HG02885 (cell line): ENCODE results near the gene CLDN4.
"Not testable (repeated sequence)": the region's sequence is repeated elsewhere in the genome, so short reads cannot be mapped to it uniquely, and the experiment has no call there.

Experiments
- ATAC-seq: cut with Tn5 transposase; IDR thresholded peaks from one replicate; pipeline ENCODE4 v1.9.1; 2021; ENCODE audit warnings: mild to moderate bottlenecking; ENCODE audit not compliant: unreplicated experiment, poor library complexity

Gene CLDN4

DNA sequence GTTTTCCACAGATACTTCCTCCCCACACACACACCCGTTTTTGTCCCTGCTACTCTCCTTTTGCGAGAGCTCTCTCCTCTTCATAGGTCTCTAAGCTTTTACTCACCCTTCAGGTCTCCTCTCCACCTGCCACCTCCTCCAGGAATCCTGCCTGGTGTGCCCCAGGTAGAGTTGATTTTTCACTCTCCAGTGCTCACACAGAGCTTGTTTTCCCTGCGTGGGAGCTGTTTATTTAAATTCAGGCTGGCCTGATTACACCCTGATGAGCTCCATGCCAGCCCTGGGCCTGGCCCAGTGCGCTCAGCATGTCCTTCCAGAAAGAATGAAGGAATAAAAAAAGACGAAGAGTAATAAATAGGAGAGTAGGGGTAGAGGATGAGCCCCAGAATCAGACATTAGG, 7.5 kb upstream of the CLDN4 start:
- no peak for ATAC-seq

DNA sequence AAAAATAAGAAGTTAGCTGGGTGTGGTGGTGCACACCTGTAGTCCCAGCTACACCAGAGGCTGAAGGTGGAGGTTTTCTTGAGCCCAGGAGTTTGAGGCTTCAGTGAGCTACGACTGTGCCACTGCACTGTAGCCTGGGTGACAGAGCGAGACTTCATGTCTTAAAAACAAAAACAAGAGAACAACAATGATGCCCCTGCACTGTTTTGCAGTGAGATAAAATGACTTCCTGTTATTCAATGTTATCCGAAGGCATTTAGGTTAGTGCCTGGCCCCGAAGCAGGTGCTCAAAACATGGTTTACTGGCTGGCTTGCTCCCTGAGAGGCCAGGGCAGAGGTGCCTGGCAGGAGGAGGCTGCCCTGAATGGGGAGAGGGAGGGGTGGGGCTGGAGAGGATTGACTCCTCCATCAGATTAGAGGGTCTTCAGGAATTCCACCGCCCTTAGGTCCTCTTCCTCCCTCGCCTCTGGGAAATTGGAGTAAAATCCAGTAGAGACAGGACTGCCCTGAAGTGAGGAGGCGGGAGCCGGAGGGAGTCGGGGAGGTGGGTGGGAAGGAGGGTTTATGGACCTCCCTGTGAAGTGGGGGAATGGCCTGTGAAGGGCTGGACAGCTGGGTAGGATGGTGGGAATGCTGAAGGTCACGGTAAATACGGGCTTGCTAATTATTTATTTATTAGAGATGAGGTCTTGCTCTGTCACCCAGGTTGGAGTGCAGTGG, 6.8 kb upstream of the CLDN4 start:
- no peak for ATAC-seq

DNA sequence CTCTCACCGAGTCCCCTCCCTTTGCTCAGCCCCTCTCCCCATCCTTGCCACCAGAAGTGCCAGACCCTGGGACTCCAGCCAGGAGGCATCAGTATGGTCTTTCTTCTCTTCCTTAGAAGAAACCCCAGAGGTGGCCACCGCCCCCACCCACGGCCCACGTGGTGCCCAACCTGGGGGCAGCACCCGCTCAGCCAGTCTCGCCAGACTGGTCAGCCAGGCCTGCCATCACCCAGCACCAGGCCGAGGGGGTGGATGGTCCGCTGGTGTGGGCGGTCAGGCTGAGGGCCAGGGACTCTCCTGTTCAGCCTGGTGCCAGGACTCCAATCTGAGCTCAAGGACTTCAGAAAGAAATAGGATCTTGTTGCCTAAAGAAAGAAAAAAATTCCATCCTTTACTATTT, 5.8 kb upstream of the CLDN4 start:
- ATAC-seq, result no peak

- no peak for ATAC-seq
Measured at GRCh38 chr7:73827567-73828106, 3.2 kb upstream of the CLDN4 start.

DNA sequence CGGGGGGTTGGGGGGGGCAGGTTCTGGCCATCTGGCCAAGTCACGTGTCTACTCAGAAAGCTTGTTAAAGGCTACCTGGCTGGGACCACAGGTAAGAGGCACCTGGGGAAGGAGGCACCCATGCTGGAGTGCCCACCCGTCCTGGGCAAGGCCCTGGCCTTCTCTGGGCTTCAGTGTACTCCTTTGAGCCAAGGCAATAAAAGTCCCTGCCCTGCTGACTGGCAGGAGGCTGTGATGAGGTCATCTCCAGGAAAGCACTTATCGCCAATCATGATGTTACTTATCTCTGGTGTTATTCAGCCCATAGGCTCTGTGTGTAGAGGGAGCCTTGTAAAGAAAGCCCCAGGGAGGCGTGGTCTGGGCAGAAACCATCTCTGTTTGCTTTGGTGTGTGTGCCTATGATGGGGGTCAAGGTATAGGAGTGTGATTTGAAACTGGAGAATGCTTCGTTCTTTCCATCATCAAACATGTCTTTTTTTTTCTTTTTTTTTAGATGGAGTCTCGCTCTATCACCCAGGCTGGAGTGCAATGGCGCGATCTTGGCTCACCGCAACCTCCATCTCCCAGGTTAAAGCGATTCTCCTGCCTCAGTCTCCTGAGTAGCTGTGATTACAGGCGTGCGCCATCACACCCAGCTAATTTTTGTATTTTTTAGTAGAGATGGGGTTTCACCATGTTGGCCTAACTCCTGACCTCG, 2.5 kb upstream of the CLDN4 start:
- no peak for ATAC-seq

GRCh38 chr7:73828972-73829371, 1.8 kb upstream of the CLDN4 start:
- no peak for ATAC-seq

- ATAC-seq, result no peak
Measured at GRCh38 chr7:73829505-73829904, 1.3 kb upstream of the CLDN4 start.

DNA sequence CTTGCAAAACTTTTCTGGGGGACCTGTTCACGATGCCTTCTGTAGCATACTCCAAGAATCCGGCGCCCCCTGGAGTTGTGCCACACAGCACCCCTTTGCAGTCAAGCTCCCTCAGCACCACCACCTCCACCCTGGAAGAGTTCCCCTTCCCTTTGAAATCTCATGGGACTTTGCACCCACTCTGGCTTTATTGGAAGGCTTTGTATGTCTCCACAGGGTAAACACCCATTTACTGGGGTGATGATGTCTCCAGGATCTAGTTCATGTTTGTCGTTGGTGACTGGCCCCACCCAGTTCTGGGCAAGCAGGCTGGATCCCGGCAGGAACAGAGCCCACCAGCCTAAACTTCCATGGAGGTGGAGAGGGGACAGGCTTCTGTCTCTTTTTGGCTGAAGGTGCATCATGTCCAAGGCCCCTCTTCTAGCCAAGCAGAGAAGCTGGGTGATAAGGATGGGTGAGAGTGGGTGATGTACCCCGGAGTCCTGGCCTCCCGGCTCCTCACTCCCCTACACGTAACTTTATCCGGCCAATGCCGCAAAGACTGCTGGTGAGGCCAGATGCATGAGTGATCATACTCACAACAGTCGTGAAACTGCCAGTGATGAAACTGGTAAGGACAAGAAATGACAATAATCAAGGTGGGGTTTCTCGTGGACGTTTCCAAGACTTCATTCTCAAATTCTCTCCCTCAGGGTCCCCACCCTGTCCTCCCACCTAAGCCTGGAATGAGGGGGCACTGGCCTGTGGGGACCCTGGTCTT, 695 bp upstream of the CLDN4 start:
- no peak for ATAC-seq

DNA sequence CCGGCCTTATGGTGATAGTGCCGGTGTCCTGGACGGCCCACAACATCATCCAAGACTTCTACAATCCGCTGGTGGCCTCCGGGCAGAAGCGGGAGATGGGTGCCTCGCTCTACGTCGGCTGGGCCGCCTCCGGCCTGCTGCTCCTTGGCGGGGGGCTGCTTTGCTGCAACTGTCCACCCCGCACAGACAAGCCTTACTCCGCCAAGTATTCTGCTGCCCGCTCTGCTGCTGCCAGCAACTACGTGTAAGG, 713 bp downstream of the CLDN4 start:
- no peak for ATAC-seq

DNA sequence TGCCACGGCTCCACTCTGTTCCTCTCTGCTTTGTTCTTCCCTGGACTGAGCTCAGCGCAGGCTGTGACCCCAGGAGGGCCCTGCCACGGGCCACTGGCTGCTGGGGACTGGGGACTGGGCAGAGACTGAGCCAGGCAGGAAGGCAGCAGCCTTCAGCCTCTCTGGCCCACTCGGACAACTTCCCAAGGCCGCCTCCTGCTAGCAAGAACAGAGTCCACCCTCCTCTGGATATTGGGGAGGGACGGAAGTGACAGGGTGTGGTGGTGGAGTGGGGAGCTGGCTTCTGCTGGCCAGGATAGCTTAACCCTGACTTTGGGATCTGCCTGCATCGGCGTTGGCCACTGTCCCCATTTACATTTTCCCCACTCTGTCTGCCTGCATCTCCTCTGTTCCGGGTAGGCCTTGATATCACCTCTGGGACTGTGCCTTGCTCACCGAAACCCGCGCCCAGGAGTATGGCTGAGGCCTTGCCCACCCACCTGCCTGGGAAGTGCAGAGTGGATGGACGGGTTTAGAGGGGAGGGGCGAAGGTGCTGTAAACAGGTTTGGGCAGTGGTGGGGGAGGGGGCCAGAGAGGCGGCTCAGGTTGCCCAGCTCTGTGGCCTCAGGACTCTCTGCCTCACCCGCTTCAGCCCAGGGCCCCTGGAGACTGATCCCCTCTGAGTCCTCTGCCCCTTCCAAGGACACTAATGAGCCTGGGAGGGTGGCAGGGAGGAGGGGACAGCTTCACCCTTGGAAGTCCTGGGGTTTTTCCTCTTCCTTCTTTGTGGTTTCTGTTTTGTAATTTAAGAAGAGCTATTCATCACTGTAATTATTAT, 1.2 kb downstream of the CLDN4 start:
- no peak for ATAC-seq

DNA sequence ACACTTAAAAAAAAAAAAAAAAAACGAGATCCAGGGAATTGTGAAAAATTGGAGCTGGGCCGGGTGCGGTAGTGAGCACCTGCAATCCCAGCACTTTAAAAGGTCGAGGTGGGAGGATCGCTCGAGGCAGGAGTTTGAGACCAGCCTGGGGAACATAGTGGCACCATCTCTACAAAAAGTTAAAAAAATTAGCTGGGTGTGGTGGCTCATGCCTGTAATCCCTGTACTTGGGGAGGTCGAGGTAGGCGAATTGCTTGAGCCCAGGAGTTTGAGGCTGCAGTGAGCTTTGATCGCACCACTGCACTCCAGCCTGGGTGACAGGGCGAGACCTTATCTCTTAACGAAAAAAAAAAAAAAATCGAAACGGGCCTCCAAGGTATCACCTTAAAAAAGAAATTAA, 2.0 kb downstream of the CLDN4 start:
- no peak for ATAC-seq

DNA sequence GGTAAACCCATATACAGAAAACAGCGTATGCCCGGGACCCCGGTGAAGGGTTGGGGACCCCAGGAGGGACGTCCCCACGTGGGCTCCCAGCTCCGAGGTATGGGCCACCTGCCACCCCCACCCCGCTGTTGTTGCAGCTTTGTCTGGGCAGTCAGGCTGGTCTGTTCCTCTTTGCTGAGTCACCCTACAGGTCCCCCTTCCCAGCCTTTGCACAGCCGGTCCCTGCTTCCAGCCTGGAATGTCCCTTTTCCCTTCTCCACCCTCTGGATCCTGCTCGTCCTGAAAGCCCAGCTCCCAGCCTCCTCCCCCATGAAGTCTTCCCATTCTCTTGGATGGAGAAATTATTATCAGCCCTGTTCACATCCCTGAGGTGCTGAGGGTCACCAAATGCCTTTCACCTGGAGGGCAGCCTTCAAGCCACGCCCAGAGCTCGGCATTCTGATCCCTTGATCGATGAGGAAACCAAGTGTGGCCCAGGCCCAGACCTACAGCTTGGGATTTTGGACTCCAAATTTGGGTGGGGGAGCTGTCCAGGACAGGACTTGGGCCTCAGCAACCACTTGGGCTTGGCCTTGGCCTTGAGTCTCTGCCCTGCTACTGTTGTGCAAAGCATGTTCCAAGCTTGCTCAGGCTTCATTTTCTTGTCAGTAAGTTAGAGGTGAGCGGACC, 2.6 kb downstream of the CLDN4 start:
- no peak for ATAC-seq

GRCh38 chr7:73834626-73835191, 3.9 kb downstream of the CLDN4 start:
- no peak for ATAC-seq

DNA sequence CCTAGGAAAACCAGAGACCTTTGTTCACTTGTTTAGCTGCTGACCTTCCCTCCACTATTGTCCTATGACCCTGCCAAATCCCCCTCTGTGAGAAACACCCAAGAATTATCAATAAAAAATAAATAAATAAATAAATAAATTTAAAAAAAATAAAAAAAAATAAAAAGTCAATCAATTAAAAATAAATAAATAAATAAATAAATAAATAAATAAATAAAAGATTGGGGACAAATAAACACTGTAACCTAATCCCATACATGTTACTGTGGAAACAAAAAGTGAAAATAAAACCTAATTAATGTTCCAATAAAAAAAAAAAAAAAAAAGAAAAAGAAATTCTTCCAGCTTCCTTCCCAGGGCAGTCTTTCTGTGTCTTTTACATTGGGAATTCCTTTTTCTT, 6.4 kb downstream of the CLDN4 start:
- ATAC-seq, result not testable (repeated sequence)

DNA sequence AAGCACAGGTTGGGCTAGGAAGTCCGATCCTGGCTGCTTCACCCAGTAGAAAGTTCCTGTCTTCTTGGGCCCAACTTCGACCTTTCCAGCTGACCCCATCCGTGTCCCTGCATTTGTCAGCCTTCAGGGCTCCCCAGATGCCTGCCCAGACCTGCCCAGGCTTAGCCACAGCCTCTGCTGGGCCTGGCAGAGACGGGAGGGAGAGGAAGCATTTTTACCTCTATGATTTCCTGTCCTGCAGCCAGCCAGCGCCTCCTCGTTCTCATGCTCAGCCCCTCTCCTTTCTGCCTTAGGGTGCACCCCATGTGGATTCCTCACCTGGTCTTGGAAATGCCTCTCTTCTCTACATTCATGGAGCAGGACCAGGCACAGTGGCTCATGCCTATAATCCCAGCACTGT, 7.8 kb downstream of the CLDN4 start:
- no peak for ATAC-seq

- ATAC-seq, result no peak
Measured at GRCh38 chr7:73839290-73839689, 8.5 kb downstream of the CLDN4 start.

DNA sequence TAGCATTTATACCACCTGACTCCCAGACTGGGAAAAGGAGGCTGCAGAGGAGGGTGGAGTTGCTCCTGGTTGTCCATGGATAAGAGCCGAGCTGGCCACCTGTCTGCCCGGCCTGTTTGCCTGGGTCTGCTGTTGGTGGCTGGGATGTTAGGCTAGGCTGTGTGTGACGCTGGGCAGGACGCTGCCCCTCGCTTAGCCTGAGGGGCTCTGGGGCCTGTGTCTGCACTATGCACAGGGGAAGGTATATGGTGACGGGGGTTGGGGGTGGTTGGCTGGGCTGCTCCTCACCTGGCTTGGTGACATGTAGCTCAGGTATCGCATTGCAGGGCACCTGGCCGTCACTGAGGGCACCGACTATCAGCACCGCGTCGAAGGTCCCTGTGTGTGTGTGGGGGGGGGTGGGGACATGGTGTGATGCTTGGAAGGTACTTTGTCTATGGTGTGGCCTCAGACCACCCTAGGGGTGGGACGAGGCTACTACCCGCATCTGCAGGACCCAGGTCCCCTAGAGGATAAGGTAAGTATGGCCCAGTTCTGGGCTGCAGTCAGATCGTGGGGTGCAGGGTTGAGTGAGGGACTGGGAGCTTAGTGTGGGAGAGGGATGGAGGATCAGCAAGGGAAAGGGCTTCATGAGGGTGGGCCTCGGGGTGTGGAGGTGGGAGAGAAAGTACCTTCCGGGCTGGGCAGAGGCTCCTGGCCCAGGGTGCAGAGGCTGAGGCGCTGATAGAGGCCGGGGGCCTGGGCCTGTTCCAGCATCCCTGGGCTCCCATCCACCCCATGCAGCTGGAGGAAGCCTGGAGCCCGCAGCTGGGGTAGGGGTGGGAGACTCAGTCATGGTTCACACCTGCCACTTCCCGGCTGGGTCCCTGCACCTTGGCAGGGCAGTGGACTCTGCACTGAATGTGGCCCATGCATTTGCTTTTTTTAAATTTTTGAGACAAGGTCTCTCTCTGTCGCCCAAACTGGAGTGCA, 9.2 kb downstream of the CLDN4 start:
- no peak for ATAC-seq

DNA sequence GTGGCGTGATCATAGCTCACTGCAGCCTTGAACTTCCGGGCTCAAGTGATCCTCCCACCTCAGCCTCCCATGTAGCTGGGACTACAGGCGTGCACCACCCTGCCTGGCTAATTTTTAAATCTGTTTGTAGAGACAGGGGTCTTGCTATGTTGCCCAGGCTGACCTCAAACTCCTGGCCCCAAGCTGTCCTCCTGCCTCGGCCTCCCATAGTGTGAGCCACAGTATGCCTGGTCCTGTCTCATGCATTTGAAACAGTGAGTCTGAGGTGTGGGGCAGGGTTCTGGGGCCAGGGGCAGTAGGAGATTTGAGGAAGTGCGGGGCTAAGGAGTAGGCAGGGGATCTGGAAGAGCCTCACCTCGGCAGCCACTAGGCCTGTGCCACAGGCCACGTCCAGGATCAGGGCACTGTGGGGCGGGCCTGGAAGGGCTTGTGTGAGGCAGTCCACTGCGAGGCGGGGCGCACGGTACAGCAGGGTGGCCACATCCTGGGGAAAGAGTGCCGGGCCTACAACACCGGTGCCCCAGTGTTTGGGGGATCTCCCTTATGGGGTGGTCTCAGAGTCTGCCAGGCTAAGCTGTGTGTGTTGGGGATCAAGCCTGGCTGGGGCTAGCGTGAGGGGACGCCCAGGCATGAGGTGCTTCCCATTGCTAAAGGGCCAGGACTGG, 10.1 kb downstream of the CLDN4 start:
- ATAC-seq, result no peak
